Osteoblast (primary cell): Measurements from ENCODE around the gene TFRC. TPM values are rescaled to one million over a fixed set of nuclear protein-coding genes. Genes with fewer than 3 reads are reported as not detected.
"Not testable (repeated sequence)": the region's sequence is repeated elsewhere in the genome, so short reads cannot be mapped to it uniquely, and the experiment has no call there.

Experiments used
- DNase-seq: peaks from one replicate; pipeline ENCODE4 v3.0.0; 2011; ENCODE audit warnings: low spot score, mixed read lengths; ENCODE audit not compliant: insufficient read length; ENCODE audit errors: missing footprints
- H2AFZ ChIP-seq: 2 replicates; pipeline ENCODE4 v1.6.0; 2011; ENCODE audit warnings: mild to moderate bottlenecking, low read length
- H3K27ac ChIP-seq: 2 replicates; pipeline ENCODE4 v1.5.1; 2011; ENCODE audit warnings: mild to moderate bottlenecking, low read depth, low read length, moderate library complexity
- H3K27me3 ChIP-seq: 2 replicates; pipeline ENCODE4 v1.6.0; 2012; ENCODE audit warnings: mild to moderate bottlenecking, control low read depth, inconsistent platforms, low read length, moderate library complexity; ENCODE audit not compliant: insufficient read depth
- H3K36me3 ChIP-seq: 2 replicates; pipeline ENCODE4 v1.5.1; 2011; ENCODE audit warnings: mild to moderate bottlenecking, low read length, control low read depth, moderate library complexity; ENCODE audit not compliant: insufficient read depth
- H3K4me1 ChIP-seq: 2 replicates; pipeline ENCODE4 v1.5.1; 2011; ENCODE audit warnings: mild to moderate bottlenecking, low read length, control low read depth, moderate library complexity; ENCODE audit not compliant: insufficient read depth
- H3K4me2 ChIP-seq: 2 replicates; pipeline ENCODE4 v1.6.0; 2011; ENCODE audit warnings: mild to moderate bottlenecking, low read length; ENCODE audit not compliant: insufficient read depth
- H3K4me3 ChIP-seq: fragments of 200-600 bp; sonication (generic); 3 replicates; pipeline ENCODE4 v1.5.1; 2012; ENCODE audit warnings: mild to moderate bottlenecking, low read length, inconsistent platforms; ENCODE audit not compliant: insufficient read depth
- H3K79me2 ChIP-seq: 2 replicates; pipeline ENCODE4 v1.6.0; 2012; ENCODE audit warnings: mild to moderate bottlenecking, low read length, control low read depth, inconsistent platforms; ENCODE audit not compliant: insufficient read depth
- H3K9me3 ChIP-seq: 2 replicates; pipeline ENCODE4 v1.5.1; 2011; ENCODE audit warnings: low read depth, low read length, control low read depth
- H4K20me1 ChIP-seq: 2 replicates; pipeline ENCODE4 v1.6.0; 2012; ENCODE audit warnings: mild to moderate bottlenecking, low read length, control low read depth; ENCODE audit not compliant: insufficient read depth
- total RNA-seq: library from RNA; depleted of rRNA; stranded (reverse); fragments of >200 nt; gene quantifications from 2 replicates; pipeline ENCODE4 v1.2.3, GENCODE V29; 2012
- TF ChIP-seq, protein P1 (sequence below): IDR thresholded peaks from 2 replicates; pipeline ENCODE4 v1.5.1; 2011; ENCODE audit warnings: mild to moderate bottlenecking, low read depth, low read length, moderate library complexity; ENCODE audit errors: extremely low read depth

Gene TFRC
- total RNA-seq, 1 donor = 139 TPM

- no peak overlapping the region for H3K4me2 ChIP-seq
- no peaks in the 10 kb centered on the region for H3K79me2 ChIP-seq
- no peak overlapping the region for H3K27ac ChIP-seq
- H3K36me3 ChIP-seq = no peaks in the 10 kb centered on the region
- H3K9me3 ChIP-seq = no peaks in the 10 kb centered on the region
- DNase-seq = no peak
- no peaks in the 10 kb centered on the region for H3K27me3 ChIP-seq
- H4K20me1 ChIP-seq = no peaks in the 10 kb centered on the region
- H3K4me1 ChIP-seq = no peaks in the 10 kb centered on the region
- no peak overlapping the region for H3K4me3 ChIP-seq
- TF ChIP-seq, protein P1, sequence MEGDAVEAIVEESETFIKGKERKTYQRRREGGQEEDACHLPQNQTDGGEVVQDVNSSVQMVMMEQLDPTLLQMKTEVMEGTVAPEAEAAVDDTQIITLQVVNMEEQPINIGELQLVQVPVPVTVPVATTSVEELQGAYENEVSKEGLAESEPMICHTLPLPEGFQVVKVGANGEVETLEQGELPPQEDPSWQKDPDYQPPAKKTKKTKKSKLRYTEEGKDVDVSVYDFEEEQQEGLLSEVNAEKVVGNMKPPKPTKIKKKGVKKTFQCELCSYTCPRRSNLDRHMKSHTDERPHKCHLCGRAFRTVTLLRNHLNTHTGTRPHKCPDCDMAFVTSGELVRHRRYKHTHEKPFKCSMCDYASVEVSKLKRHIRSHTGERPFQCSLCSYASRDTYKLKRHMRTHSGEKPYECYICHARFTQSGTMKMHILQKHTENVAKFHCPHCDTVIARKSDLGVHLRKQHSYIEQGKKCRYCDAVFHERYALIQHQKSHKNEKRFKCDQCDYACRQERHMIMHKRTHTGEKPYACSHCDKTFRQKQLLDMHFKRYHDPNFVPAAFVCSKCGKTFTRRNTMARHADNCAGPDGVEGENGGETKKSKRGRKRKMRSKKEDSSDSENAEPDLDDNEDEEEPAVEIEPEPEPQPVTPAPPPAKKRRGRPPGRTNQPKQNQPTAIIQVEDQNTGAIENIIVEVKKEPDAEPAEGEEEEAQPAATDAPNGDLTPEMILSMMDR = no peak
- no peak overlapping the region for H2AFZ ChIP-seq
Measured at GRCh38 chr3:196042673-196043072, 39.2 kb downstream of the TFRC start.

DNA sequence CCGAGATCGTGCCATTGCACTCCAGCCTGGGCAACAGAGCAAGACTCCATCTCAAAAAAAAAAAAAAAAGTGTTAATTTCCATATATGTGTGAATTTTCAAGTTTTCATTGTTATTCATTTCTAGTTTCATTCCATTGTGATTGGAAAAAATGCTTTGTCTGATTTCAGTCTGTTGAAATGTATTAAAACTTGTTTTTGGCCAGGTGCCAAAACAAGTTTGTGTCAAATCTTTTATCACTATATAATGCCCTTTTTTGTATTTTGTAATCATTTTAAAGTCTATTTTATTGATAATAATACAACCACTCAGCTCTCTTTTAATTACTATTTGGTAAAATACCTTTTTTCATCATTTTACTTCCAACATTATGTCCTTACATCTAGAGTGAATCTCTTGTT, 42.5 kb downstream of the TFRC start:
- no peaks in the 10 kb centered on the region for H3K36me3 ChIP-seq
- TF ChIP-seq, protein P1 = no peak
- H4K20me1 ChIP-seq = no peaks in the 10 kb centered on the region
- no peak for DNase-seq
- H3K9me3 ChIP-seq = no peaks in the 10 kb centered on the region
- H3K79me2 ChIP-seq = no peaks in the 10 kb centered on the region
- no peak overlapping the region for H3K4me2 ChIP-seq
- no peaks in the 10 kb centered on the region for H3K27me3 ChIP-seq
- H3K27ac ChIP-seq = no peak overlapping the region
- no peak overlapping the region for H3K4me3 ChIP-seq
- H2AFZ ChIP-seq = no peak overlapping the region
- no peaks in the 10 kb centered on the region for H3K4me1 ChIP-seq

DNA sequence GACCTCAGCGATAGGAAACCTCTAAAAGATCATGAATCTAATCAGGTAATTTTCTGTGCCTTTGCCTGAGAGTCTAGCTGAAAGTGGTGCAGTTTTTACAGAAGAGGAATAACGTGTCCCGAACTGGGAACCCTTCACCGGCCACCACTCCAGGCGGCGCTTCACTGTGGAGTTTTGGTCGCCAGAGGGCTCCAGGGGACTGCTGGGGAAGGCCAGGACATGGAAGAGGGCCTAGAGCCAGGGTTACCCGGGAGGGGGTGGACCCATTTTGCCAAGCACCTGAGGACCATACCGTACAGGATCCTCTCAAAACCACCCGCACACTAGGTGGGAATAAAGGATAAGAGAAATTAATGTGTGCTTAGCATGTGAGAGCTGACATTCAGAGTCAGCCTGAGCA, 55.8 kb downstream of the TFRC start:
- not testable (repeated sequence) for H3K4me3 ChIP-seq, H3K9me3 ChIP-seq, H4K20me1 ChIP-seq, H3K79me2 ChIP-seq, H3K27ac ChIP-seq, H2AFZ ChIP-seq, H3K4me2 ChIP-seq, H3K36me3 ChIP-seq, H3K4me1 ChIP-seq, DNase-seq
- peaks cover 13% of the 10 kb centered on the region for H3K27me3 ChIP-seq
- TF ChIP-seq, protein P1 = peak; percentile 46

- TF ChIP-seq, protein P1 = no peak
- DNase-seq = no peak
- Histone ChIP-seq H4K20me1 (no peaks in the 10 kb centered on the region), H2AFZ (no peak overlapping the region), H3K4me3 (no peak overlapping the region), H3K4me1 (no peaks in the 10 kb centered on the region), H3K27me3 (peaks cover 11% of the 10 kb centered on the region), H3K79me2 (no peaks in the 10 kb centered on the region), H3K27ac (no peak overlapping the region), H3K4me2 (no peak overlapping the region), H3K9me3 (no peaks in the 10 kb centered on the region), H3K36me3 (no peaks in the 10 kb centered on the region)
Measured at GRCh38 chr3:196024968-196025367, 56.9 kb downstream of the TFRC start.
